SK-N-SH (cell line): Measurements from ENCODE around the gene CYB561D2.

ENCODE experiments used
- CHD2 ChIP-seq: fragments of 150-350 bp; IDR thresholded peaks from 2 replicates; pipeline ENCODE4 v1.6.1; 2018; ENCODE audit warnings: low read length; ENCODE audit not compliant: partially characterized antibody
- CTCF ChIP-seq: fragments of 200-600 bp; sonication (generic); IDR thresholded peaks from 2 replicates; pipeline ENCODE4 v1.6.1; 2017; ENCODE audit warnings: antibody characterized with exemption, mild to moderate bottlenecking, moderate library complexity
- EP300 ChIP-seq, 2 experiments: IDR thresholded peaks; 2 replicates each; pipeline versions ENCODE4 v1.4.0 to v1.6.1; 2012; ENCODE audit warnings: borderline replicate concordance in 1 of 2, low read depth in 1 of 2, low read length in 1 of 2
- JUND ChIP-seq: IDR thresholded peaks from 2 replicates; pipeline ENCODE4 v1.4.0; 2012
- POLR2AphosphoS5 ChIP-seq: IDR thresholded peaks from 2 replicates; pipeline ENCODE4 v1.6.1; 2012; ENCODE audit warnings: low read depth, low read length
- RAD21 ChIP-seq: IDR thresholded peaks from 2 replicates; pipeline ENCODE4 v1.6.1; 2012; ENCODE audit warnings: mild to moderate bottlenecking, low read length
- RCOR1 ChIP-seq: fragments of 150-350 bp; IDR thresholded peaks from 2 replicates; pipeline ENCODE4 v1.6.1; 2017; ENCODE audit warnings: antibody characterized with exemption, low read length
- REST ChIP-seq: IDR thresholded peaks from 2 replicates; pipeline ENCODE4 v1.6.1; 2012; ENCODE audit warnings: mild to moderate bottlenecking, low read depth, low read length, moderate library complexity
- SMC3 ChIP-seq: IDR thresholded peaks from 2 replicates; pipeline ENCODE4 v1.6.1; 2012; ENCODE audit warnings: low read depth, low read length, improper control_type of control experiment
- TAF1 ChIP-seq: IDR thresholded peaks from 2 replicates; pipeline ENCODE4 v1.6.1; 2012; ENCODE audit warnings: low read depth, mild to moderate bottlenecking, low read length, moderate library complexity, borderline replicate concordance
- USF2 ChIP-seq: fragments of 150-350 bp; IDR thresholded peaks from 2 replicates; pipeline ENCODE4 v1.6.1; 2017; ENCODE audit warnings: antibody characterized with exemption, low read length, low read depth, borderline replicate concordance
- YY1 ChIP-seq: IDR thresholded peaks from 2 replicates; pipeline ENCODE4 v1.4.0; 2012; ENCODE audit warnings: low read depth, mild to moderate bottlenecking

- TF ChIP-seq SMC3 = no peak
- no peak for TF ChIP-seq RCOR1
- TF ChIP-seq CTCF = no peak
- TF ChIP-seq REST = no peak
- TF ChIP-seq TAF1 = no peak
- TF ChIP-seq POLR2AphosphoS5 = no peak
- no peak for TF ChIP-seq YY1
- TF ChIP-seq RAD21 = no peak
- TF ChIP-seq CHD2 = no peak
- TF ChIP-seq USF2 = no peak
- no peak for TF ChIP-seq EP300 (IDR thresholded peaks at IDR 0.05; ENCODE audit: borderline replicate concordance in 1 of 2, low read depth in 1 of 2, low read length in 1 of 2)
- TF ChIP-seq JUND = no peak
These were observed 9.1 kb upstream of the CYB561D2 start for GRCh38 chr3:50341537-50341936.
